Uterus (tissue), 2 donors: Measurements from ENCODE around the gene FKBP9.

ENCODE experiments used
- CTCF ChIP-seq, 4 experiments: fragments of 200-600 bp in 2 of 4; fragments of 450-650 bp in 2 of 4; sonication (generic) in 2 of 4; IDR thresholded peaks; one replicate each; pipeline ENCODE4 v1.5.1; 2016 to 2019; ENCODE audit warnings: antibody characterized with exemption in 4 of 4, mild to moderate bottlenecking in 2 of 4, moderate library complexity in 1 of 4
- POLR2A ChIP-seq, 2 donors: fragments of 450-650 bp; IDR thresholded peaks; one replicate each; pipeline ENCODE4 v1.6.1; 2016; ENCODE audit warnings: antibody characterized with exemption in 2 of 2, mild to moderate bottlenecking in 1 of 2, moderate library complexity in 1 of 2

- no peak for TF ChIP-seq CTCF (IDR thresholded peaks at IDR 0.05)
- TF ChIP-seq POLR2A (IDR thresholded peaks at IDR 0.05) = no peak
Observed at GRCh38 chr7:32948202-32948601, 9.0 kb upstream of the FKBP9 start.
